HG03378 (cell line): ENCODE measurements around the gene SLCO4A1.

Experiments
- ATAC-seq: cut with Tn5 transposase; IDR thresholded peaks from one replicate; pipeline ENCODE4 v1.9.1; 2021; ENCODE audit warnings: mild to moderate bottlenecking, moderate library complexity; ENCODE audit not compliant: unreplicated experiment

The SLCO4A1 gene

DNA sequence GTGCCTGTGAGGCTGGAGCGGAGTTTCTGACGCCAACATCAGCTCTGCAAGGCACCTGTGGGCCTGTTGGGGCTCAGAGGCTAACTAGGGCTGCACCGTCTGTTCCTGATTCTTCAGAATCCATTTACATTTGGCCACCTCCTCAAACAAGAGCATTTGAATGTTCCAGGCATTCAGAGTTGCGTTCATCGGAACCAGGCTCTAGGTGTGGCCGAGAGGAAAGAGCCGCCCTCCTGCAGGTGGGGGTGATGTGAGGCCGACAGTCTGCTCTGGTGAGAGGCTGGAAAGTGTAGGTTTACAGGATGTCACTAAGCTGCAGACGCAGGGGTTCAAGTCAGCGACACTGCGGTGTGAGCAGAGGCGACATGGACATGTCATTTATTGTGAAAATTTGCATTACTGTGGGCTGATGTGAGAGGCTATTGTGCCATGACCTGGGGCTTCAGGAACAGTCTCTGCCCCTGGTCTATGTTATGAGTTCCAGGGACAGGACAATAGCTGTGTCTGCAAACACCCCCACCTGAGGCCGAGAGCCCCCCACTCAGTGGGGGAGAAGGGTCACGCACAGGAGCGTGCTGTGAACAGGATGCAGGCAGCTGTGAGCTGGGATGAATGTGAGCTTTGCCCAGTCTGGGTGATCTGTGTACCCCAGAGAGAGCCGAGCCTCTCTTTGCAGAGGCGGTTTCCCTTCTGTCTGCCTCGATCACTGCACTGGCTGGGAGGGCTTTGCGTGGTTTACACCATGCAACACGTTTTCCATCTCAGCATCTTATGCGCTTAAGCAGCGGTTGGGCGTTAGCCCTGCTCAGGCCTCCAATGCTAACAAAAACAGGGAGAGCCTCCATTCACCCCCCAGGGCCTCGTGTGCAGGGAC lies 21.1 kb downstream of the SLCO4A1 start:
- ATAC-seq = no peak

DNA sequence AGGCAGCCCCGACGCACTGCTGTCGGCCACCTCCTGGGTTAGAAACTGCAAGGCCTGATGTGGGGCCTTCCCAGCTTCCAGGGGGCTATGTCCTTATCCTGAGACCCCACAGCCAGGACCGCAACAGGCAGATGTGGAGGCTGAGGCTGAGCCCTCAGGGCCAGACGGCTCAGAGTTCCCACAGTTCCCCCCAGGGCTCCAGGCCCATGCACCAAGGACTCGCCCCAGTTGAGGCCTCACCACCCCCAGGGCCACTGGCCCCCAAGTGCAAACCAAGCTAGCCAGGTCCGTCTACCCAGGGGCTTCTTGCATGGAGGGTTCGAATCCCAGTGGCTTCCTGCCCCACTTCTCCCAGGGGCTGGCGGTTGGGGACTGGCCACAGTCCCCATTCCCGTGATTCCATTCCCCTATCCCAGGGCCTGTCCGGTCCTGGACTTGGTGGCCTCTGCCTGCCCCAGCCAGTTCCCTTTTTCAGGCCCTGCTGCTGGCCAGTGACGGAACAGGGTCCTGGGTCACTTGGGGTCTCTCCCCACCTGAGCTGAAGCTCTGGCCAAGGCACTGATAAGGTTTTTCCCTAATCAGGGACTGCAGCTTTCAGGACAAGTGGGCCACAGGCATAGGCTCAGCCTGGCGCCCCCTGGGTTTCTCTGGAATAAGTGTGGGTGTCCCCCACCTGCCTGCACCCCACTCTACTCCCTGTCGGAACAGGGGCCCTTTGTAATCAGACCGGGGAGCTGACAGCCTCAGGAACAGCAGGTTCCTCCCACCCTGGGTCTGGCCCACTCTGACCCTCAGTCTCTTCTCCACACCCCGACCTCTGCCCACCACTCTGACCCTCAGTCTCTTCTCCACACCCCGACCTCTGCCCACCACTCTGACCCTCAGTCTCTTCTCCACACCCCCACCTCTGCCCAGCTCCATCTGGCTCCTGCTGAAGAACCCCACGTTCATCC lies 22.0 kb downstream of the SLCO4A1 start:
- ATAC-seq = no peak

DNA sequence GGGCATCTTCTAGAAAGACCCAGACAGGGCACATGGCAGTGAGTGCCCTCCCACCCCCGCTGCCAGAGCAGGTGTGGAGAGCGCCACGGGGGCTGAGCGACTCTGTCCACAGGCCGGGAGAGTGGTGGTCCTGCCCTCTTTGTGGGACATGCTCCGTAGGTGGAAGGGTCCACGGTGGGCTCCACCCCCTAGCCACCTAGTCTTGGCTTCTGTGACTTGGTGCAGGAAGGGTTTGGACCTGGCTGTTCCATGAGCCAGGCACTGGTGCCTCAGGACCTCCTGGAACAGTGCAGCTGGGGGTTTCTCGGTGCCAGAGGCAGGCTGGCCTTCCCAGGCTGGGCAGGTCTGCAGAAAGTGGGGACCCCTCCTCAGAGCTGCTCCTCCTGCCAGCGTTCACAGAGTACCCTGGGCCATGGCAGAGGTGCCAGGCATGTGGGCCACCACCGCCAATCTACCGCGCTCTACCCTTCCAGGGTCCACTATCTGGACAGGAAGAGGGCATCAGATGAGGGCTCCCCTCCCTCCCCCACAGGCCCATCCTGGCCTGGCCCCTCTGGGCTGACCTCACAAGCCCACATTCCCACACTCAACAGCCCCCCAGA lies 23.0 kb downstream of the SLCO4A1 start:
- ATAC-seq = no peak

DNA sequence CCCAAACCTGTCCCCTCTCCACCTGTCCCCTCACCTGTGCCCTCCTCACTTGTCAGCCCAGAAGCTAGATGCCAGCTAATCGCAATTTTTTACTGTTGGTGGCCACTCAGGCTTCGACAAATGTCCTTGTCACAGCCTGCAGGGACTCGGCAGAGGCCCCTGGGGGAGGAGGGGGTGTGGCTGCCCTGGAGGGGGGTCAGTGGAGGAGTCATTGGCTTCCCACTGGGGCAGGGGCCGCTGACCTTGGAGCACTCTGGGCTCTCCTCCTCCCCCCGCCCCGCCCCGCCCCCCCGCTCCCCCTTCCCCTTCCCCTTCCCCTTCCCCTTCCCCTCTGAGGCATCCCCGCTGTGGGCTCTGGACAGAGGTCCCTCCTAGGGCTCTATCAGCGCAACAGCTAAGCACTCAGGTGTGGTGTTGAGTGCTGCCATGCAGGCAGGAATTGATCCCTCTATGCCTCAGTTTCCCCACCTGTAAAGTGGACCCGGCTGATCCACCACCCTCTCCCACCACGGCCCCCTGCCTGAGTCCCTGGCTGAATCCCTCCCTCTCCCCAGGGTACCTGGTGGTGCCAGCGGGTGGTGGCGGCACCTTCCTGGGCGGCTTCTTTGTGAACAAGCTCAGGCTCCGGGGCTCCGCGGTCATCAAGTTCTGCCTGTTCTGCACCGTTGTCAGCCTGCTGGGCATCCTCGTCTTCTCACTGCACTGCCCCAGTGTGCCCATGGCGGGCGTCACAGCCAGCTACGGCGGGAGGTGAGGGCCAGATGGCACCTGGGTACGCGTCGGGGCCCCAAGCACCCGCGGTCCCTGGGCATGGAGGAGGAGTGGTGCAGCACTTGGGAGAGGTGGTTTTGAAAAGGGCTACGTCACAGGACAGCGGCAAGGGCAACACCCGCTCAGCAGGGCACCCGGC lies 23.8 kb downstream of the SLCO4A1 start:
- no peak for ATAC-seq

DNA sequence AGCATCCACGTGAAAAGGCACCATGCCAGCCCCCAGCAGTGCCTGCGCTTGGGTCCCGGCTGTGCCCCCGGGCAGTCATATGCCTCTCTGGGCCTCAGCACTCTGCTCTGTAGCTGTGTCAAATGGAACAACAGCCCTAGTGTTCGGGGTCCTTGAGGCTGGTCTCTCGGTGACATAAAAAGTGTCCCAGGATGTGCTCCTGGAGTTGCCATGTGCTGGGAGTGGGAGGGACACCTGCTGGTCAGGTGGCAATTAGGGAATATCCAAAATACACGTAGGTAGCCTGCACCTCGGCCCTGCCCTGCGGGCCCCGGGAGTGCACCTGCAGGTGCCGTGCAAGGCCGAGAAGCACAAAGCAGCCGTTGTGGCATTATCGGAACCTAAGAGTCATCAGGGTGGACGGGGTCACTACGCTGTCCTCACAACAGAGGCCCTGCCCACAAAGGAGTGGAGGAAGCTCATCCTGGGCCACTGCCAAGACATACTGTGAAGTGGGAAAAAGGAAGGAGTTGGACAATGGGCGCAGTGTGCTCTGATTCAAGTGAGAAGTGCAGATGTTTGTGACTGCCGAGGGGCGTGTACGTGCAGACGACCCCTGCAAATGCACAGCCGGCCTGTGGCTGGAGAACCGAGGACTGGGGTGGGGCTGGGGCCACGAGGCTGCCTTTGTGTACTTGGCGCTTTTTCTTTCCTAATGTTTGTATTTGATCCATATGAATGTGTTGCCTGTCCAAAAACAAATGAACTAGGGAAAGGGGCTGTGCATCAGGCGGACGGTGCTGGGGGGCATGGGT lies 24.6 kb downstream of the SLCO4A1 start:
- no peak for ATAC-seq

DNA sequence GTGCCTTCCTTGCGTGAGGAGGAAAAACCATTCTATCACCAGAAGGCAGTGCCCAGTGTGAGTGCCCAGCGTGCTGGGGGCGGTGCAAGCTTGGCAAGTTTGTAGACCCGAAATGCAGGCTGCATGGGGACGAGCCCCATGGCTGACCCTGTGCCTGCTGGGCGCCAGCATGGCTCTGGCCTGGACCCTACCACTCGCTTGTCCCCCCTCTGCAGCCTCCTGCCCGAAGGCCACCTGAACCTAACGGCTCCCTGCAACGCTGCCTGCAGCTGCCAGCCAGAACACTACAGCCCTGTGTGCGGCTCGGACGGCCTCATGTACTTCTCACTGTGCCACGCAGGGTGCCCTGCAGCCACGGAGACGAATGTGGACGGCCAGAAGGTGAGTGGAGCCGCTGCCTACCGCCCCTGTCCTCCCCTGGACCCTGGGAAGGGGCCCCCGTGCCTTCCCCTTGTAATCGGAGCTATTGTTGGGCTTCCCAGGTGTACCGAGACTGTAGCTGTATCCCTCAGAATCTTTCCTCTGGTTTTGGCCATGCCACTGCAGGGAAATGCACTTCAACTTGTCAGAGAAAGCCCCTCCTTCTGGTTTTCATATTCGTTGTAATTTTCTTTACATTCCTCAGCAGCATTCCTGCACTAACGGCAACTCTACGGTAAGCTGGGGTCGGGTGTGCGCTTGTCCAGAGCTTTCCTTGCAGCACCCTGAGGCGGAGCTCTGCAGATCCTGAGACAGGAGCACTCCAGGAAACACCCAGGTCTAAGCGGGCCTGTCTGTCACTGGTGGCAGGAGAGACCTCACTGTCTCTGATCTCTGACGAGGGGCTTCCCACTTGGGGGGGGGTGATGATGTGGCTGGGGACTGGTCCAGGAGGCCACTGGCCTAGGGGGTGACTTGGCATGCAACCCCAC lies 25.5 kb downstream of the SLCO4A1 start:
- no peak for ATAC-seq

DNA sequence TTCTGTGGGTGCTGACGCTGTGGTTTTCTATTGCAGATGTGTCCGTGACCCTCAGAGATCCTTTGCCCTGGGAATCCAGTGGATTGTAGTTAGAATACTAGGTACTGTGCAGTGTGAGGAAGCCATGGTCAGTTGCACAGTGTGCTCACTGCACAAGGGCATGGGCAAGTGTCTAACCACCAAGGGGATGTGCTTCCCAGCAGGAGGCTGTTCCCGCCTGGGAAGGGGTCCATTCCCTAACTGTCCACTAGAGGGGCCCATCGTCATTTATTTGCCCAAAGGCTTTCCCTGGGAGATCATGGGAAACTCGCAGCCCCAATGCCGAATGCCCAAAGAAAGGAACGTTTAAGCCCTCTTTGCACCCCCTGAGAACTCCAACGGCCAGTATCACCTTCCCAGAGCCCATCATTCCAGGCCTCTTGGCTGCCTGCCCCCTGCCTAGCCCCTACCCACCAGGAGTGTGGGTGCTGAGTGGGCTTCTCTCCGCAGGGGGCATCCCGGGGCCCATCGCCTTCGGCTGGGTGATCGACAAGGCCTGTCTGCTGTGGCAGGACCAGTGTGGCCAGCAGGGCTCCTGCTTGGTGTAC lies 26.2 kb downstream of the SLCO4A1 start:
- no peak for ATAC-seq

DNA sequence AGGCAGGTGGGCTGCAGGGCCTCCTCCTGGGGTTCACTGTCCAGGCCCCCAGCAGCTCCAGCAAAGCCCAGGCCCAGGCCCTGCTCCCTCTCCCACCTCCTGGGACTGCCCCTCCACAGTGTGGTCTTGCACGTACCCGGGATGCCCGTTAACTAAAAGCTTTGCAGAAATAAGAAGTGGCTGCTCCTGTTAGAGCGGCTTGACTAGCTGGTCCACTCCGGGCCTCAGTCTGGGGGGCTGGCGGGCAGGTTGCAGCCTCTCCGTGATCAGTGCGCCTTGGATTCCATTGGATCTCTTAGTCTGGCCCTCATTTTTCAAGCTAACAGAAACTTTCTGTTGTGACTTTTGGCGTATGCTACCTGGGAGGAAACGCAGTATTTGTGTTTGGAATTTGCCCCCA lies 26.9 kb downstream of the SLCO4A1 start:
- no peak for ATAC-seq

DNA sequence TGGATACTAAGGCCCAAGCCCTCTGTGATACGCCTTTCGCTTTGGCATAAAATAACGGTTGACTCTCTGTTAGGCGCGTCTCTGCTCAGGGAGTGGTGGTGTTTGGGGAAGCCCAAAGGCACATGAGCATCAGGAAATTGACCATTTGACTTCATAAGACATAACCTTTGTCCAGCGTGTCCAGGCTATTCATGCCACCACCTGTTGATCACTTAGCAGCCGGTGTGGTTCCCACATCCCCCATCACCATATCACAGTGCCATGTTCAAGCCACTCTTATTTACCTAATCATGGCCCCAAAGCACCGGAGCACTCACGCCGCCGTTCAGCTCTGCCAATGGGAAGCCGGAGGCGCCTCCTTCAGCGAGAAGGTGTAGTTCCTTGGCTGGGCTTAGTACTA lies 27.9 kb downstream of the SLCO4A1 start:
- ATAC-seq = no peak

DNA sequence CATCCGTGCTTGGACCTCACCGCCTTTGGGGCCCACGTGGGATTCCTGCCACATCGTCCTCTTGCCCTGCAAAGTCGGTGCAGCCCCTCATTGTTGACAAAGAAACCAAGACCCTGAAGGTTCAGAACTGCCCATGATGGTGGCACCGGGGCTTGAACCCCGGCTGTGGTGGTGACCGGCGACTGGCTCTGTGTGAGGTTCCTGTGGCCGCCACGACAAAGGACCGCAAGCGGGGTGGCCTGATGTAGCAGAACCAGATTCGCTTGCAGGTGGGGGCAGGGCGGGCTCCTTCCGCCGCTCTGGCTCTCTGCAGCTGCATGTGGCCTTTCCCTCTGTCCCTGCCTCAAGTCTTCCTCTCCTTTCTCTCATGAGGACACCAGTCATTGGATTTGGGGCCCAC lies 28.7 kb downstream of the SLCO4A1 start:
- no peak for ATAC-seq

DNA sequence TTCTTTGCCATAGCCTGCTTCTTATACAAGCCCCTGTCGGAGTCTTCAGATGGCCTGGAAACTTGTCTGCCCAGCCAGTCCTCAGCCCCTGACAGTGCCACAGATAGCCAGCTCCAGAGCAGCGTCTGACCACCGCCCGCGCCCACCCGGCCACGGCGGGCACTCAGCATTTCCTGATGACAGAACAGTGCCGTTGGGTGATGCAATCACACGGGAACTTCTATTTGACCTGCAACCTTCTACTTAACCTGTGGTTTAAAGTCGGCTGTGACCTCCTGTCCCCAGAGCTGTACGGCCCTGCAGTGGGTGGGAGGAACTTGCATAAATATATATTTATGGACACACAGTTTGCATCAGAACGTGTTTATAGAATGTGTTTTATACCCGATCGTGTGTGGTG lies 29.5 kb downstream of the SLCO4A1 start:
- ATAC-seq = no peak

DNA sequence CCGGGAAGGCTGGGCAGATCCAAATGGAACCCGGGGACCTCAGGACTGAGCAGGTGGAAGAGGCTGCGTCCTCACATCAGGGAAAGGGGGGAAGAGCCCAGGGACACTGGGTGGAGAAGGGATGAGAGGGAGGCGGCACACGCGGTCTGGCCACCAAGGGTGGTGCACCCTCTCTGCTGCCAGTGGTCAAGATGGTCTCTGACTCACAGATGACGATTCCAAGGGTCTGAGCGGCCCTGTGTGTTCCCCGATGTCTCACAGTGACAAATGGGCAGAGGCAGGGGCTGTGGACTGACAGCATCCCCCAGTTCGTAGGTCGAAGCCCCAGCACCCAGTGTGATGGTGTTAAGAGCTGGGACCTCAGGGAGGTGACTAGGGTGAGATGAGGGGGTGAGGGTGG lies 32.1 kb downstream of the SLCO4A1 start:
- ATAC-seq = no peak

DNA sequence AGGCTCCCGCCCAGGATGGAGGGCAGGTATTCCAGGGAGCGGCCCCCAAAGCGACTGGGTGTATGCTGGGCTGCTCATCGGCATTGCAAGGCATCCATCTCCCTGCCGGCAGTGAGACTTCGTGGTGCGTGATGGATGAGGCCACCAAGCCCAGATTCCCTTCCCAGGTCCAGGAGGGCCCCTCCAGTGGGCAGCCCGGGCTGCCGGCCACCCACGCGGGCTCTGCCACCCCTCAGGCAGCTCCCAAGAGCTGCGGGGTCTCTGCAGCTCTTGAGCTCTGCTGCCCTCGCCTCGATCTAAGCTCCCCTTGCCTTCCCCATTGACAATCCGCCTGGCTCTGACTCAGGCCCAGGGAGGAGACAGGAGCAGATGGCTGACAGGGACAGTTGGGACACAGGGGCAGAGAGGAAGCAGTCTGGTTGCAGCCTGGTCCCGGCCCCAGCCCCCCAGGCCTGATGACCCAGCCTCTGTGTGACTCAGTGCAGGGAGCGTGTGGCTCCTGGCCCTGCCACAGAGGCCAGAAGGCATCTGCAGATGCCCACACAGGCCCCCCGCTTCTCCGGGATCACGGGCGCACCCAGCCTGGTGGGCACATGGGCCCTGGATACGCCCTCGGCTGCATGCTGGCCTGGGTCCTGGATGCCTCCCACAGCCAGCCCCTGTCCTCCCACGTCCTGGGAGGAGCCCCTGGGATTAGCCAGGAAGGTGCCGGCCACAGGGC lies 33.0 kb downstream of the SLCO4A1 start:
- no peak for ATAC-seq

DNA sequence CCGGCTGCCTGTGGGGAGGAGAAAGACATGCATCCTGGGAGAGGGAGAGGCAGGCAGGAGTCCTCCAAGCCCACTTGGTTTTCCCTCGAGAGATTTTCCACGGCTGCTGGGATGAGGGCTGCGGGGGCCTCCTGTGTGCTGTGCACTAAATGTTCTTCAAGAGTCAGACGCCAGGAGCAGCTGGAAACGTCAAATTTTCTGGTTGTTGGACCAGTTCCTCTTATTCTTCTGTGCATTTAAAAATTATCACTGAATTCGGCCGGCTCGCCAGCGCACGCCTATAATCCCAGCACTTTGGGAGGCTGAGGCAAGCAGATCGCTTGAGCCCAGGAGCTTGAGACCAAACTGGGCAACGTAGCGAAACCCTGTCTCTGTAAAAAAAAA lies 33.6 kb downstream of the SLCO4A1 start:
- ATAC-seq = no peak

DNA sequence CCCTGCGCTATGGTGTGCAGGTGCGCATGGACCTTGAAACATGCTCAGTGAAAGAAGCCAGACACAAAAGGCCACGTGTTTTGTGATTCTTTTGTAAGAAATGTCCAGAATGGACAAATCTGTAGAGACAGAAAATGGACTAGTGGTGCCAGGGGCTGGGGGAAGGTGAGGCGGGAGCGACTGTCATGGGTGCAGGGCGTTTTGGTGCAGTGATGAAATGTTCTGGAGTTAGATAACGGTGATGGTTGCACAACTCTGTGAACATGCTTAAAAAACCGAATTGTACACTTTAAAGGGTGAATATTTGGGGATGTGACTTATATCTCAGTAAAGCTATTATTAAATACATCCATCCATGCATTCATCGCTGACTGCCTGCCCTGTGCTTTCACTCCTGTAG lies 34.7 kb downstream of the SLCO4A1 start:
- ATAC-seq = no peak

DNA sequence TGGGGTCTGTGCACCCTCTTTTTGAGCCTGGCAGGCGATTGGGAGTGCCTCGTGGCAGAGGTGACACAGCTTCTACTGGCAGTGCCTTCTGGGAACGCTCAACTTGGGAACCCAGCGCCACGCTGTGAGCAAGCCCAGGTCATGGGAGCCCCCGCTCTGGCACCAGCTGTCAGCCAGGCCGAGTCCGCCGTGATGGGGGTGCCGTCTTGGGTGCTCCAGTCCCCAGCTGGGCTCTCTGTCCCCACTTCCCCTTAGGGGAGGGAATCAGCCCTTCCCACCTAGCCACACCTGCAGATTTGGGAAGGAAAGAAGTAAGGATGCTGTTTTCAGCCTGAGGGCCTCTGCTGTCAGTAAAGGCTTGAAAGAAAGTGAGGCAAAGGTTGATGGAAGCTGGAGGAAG lies 35.4 kb downstream of the SLCO4A1 start:
- no peak for ATAC-seq

DNA sequence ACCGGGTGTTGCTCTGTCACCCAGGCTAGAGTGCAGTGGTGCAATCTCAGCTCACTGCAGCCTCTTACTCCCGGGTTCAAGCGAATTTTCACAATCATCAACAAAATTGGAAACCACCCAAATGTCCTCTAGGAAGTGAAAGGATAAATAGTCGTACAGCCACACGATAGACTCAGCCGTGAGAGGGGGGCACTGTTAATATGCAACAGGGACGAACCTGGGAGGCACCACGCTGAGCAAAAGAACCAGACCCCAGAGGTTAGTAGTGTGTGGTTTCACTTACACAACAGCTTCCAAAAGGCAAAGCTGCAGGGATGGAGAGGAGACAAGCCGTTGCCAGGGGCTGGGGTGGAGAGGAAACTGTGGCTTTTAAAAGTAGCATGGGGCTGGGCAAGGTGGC lies 36.2 kb downstream of the SLCO4A1 start:
- no peak for ATAC-seq
